ENCODE data around the gene METTL4.

DNA sequence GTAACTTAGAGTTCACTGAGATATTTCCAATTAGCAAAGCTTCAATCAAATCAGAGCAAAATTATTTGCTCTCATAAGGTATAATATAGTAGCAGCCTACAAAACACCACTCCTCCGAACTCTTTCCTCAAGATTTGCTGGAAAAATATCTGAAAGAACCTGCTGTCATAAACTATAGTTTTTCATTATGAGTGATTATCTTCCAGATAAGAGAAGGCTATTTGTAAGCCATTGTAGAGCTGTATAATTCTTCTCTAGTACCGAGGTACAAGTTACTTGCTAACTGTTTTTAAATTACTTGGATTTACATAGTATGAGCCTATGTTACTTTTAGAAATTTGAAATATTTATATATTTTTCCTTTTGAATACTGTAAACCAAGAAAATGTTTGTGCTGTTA is 2.1 kb upstream of the METTL4 start:
- TF ChIP-seq, protein P1, sequence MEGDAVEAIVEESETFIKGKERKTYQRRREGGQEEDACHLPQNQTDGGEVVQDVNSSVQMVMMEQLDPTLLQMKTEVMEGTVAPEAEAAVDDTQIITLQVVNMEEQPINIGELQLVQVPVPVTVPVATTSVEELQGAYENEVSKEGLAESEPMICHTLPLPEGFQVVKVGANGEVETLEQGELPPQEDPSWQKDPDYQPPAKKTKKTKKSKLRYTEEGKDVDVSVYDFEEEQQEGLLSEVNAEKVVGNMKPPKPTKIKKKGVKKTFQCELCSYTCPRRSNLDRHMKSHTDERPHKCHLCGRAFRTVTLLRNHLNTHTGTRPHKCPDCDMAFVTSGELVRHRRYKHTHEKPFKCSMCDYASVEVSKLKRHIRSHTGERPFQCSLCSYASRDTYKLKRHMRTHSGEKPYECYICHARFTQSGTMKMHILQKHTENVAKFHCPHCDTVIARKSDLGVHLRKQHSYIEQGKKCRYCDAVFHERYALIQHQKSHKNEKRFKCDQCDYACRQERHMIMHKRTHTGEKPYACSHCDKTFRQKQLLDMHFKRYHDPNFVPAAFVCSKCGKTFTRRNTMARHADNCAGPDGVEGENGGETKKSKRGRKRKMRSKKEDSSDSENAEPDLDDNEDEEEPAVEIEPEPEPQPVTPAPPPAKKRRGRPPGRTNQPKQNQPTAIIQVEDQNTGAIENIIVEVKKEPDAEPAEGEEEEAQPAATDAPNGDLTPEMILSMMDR (conservative IDR thresholded peaks at IDR 0.05) = no peak
- TF ChIP-seq EZH2 (IDR thresholded peaks at IDR 0.05; ENCODE audit: low read depth) = no peak

All from PC-9 (cell line).